ENCODE data around the gene ACAP2. TPM values are rescaled to one million over a fixed set of nuclear protein-coding genes. Genes with fewer than 3 reads are reported as not detected.
A peak's percentile ranks its signal among the peaks of the same experiment; 100 is the strongest.
"Not testable (repeated sequence)": the region's sequence is repeated elsewhere in the genome, so short reads cannot be mapped to it uniquely, and the experiment has no call there.

The ACAP2 gene, protein sequence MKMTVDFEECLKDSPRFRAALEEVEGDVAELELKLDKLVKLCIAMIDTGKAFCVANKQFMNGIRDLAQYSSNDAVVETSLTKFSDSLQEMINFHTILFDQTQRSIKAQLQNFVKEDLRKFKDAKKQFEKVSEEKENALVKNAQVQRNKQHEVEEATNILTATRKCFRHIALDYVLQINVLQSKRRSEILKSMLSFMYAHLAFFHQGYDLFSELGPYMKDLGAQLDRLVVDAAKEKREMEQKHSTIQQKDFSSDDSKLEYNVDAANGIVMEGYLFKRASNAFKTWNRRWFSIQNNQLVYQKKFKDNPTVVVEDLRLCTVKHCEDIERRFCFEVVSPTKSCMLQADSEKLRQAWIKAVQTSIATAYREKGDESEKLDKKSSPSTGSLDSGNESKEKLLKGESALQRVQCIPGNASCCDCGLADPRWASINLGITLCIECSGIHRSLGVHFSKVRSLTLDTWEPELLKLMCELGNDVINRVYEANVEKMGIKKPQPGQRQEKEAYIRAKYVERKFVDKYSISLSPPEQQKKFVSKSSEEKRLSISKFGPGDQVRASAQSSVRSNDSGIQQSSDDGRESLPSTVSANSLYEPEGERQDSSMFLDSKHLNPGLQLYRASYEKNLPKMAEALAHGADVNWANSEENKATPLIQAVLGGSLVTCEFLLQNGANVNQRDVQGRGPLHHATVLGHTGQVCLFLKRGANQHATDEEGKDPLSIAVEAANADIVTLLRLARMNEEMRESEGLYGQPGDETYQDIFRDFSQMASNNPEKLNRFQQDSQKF
- 76.6 TPM for total RNA-seq

- peak; percentile 100 for DNase-seq
These were observed at the start of gene ACAP2 for GRCh38 chr3:195442573-195443390. Gene ACAP2 (minus strand): TSS chr3:195443020. CDS start chr3:195442847, 173 bp downstream.

DNA sequence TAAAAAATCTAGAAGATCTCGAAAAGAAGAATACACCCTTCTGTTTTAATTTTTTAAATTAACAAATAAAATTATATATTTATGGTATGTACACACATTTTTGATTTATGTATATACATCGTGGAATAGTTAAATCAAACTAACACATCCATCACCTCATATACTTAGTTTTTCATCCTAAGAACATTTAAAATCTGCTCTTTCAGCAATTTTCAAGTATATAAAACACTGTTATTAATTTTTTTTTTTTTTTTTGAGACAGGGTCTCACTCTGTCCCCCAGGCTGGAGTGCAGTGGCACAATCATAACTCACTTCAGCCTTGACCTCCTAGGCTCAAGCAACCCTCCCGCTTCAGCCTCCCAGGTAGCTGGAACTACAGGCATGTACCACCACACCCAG lies 32.8 kb upstream of the ACAP2 start:
- no peak for DNase-seq

GRCh38 chr3:195475116-195475515 lies 32.3 kb upstream of the ACAP2 start:
- not testable (repeated sequence) for DNase-seq

- DNase-seq = no peak
These were observed 26.0 kb upstream of the ACAP2 start for GRCh38 chr3:195468841-195469240.

GRCh38 chr3:195468391-195468776 lies 25.6 kb upstream of the ACAP2 start:
- DNase-seq = no peak

DNA sequence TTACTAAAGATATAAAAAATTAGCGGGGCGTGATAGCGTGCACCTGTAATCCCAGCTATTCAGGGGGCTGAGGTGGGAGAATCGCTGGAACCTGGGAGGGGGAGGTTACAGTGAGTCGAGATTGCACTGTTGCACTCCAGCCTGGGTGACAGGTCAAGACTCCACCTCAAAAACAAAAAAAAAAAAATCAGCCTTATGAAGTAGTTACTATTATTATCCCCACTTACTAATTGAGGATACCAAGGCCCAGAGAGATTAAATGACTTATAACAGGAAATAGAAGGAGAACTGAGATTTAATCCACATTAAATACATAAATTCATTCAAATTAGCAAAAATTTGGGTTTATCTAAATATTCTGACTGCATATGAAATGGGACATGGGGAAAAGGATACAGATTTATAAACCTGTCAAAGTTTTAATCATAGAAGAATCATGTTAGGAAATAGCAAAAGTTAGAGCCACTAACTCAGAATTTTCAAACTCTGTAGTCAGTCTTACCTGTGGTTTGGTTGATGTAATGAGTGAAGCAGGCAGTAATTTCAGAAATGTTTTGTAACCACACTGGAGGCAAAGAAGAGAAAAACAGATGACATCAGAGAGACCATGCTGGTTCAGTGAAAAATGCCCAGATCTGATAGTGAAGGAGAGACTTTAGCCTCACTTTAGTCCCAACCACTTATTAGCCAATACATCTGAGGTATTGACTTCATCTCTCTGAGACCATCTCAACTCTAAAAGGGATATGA lies 25.0 kb upstream of the ACAP2 start:
- DNase-seq = no peak

DNA sequence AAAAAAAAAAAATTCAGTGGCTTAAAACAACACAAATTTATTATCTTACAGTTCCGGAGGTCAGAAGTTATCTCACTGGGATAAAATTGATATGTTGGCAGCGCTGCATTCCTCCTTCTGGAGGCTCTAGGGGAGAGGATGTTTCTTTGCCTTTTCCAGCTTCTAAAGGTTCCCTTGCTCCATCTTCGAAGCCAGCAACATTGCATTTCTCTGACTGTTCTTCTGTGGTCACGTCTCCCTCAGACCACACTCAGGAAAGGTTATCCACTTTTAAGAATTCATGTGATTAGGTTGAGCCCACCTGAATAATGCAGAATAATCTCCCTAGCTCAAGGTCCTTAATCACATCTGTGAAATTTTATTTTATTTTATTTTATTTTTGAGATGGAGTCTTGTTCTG lies 23.4 kb upstream of the ACAP2 start:
- DNase-seq = no peak

GRCh38 chr3:195462922-195463321 lies 20.1 kb upstream of the ACAP2 start:
- not testable (repeated sequence) for DNase-seq

GRCh38 chr3:195462308-195462610 lies 19.4 kb upstream of the ACAP2 start:
- no peak for DNase-seq

DNA sequence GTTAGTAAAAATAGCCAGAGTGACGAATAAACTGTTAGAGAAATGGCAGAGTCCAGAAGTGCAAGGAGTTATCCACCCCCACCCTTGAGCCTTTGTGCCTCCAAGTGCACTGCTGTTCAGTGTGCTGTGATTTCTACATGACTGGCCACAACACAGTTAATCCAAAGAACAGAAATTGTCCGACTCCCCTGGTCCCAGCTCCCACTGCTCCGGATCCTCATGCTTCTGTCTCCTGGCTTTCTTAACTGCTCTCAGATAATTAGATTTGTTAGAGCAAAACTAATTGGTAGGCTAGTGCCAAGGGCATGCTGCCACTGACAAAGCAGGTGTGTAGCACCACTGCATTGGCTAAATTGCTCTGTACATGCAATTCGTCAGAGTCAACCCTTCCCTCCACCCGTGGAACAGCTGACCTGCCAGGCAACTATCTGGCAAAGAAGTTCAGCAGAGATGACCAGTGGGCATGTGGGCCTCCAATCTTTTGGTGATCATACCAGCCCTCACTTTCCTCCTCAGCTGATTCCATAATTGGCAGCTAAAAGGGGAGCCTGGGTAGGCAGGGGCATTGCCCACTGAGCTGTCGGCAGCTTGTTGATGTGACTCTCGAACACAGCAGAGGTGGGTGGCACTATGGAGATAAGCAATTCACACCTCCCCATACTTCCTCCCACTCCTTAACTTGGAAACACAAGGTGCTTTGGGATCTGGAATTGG lies 18.9 kb upstream of the ACAP2 start:
- no peak for DNase-seq

DNA sequence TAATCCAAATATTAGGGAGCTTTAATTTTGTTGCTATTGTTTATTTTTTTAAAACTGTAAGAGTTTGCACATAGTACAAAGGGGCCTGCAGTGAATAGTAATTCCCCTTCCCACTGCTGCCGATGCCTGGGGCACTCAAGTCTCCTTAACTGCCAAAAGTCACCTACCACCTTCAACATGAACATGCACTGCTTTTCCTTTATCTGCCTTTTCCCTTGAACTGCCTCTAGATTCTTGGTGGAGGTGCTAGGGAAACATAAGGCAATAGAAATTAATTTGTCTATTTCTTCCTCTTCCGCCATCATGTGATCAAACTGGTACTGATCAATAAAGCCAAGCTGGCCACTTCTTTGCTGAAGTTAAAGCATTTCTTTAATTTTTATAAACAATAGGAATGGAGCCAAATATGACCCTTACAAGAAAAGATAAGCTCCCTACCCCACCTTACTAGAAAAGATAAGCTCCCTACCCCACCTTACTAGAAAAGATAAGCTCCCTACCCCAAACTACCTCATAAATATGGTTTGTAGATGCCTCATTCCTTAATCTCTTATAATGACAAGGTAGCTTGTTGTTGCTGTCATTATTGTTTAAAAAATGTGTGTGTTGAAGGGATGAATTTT lies 17.4 kb upstream of the ACAP2 start:
- DNase-seq = no peak

- DNase-seq = no peak
These were observed 15.5 kb upstream of the ACAP2 start for GRCh38 chr3:195458316-195458717.

DNA sequence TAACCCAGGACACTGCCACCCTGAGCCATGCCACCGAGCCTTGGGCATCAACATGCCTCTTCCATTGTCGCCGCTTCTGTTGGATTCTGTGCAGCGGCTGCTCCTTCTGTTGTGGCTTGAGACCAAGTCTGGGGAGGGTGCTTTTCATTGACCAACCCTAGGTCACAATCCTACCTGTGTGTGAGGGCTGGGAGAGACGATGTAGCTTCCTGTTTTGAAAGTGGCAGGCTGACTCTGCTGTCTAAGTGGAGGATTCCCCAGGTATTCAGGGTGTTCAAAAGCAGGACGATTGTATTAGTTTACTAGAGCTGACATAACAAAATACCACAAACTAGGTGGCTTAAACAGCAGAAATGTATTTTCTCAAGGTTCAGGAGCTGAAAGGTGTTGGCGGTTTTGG lies 13.0 kb upstream of the ACAP2 start:
- no peak for DNase-seq

DNA sequence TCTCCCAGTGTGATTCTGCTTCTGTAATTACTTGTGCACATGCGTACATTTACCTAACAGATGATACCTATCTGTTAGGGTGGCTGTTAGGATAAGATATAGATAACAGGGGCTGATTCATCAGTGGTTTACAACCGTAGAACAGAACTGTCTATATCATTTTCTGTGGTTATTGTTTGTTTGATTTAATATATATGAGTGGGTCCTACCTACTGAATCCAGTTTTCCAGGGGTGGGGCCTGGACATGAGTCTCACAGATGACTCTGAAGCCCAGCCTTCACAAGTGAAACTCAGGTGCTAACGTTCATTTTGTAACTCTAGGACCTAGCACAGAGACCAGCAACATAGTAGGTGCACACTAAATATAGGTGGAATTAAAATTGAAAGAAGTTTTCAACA lies 10.4 kb upstream of the ACAP2 start:
- no peak for DNase-seq

DNA sequence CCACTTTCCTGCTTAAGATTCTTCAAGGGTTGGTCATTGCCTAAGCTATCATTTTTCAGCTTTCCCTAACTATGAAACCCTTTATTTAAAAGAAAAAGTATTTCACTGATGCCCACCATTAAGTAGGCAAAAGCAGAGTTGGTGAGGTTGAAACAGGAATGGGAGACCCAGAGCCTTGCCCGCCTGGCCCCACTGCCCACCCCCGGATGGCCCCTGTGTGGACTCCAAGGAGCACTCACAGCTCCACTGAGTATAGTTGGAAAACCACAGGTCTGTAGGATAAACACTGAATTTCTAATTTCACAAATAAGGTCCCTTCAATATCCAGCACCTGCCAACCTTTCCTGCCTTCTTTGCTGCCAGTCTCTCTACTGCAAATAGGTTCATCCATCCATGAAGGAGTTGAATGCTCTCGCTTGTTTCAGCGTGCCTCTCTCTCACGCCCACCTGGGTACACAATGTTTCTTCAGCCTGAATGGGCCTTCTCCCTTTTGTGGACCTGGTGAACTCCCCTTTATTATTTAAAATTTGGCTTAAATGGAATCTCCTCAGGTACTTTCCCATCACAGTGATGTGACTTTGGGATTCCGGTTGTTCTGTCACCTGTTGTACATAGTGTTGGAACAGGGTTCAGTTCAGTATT lies 8.7 kb upstream of the ACAP2 start:
- DNase-seq = no peak

DNA sequence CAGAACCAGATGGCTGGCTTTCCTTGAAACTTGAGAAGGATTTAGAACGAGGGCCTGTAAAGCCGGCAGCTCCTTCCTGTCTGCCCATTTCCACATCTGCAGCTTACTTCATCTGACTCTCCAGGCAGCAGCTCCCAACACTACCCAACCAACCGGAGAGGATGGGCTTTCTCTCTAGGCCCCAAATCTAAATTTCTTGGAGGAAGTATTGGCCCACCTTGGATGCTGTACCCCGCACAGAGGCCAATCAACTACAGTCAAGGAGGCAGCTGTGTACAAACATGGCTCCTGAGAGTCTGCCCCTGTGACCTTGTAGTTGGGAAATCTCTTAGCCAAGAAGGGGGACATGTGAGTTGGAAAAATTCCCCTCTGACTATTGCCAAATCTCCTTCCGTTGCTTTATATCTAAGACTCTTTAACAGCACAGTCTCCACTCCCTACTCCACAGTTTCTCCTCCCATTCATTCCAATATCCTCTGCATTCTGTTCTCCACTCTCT lies 8.0 kb upstream of the ACAP2 start:
- DNase-seq = no peak

- no peak for DNase-seq
These were observed 5.5 kb upstream of the ACAP2 start for GRCh38 chr3:195448205-195448875.

GRCh38 chr3:195447201-195447600 lies 4.4 kb upstream of the ACAP2 start:
- no peak for DNase-seq

- no peak for DNase-seq
These were observed 3.5 kb upstream of the ACAP2 start for GRCh38 chr3:195446359-195446758.

- DNase-seq = no peak
These were observed 3.1 kb upstream of the ACAP2 start for GRCh38 chr3:195445885-195446284.
